ENCODE data around the gene CYRIA.

DNA sequence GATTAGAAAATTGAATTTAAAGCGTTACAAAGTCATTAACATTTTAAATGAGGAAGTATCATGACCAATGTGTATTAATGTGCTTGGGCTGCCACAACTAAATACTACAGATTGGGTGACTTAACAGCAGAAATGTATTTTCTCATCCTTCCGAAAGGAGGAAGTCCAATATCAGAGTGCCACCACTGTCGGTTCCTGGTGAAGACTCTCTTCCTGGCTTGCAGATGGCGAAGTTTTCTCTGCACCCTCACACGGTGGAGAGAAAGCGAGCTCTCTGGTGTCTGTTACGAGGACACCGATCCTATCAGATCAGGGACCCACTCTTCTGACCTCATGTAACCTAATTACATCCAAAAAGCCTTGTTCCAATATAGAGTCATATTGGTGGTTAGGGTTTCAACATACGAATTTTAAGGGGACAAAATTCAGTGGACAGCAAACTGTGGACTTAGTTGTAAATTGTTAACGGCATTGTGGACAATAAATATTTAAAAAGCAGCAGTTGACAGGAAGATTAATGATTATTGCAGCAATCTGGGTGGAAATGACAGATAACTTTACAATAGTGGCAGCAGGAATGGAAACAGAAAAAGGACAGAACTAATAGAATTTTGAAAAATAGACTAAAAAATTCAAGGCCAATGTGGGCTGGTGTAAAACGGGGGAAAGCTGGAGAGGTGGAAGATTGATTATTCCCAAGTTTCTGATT, 35.1 kb upstream of the CYRIA start:
- TF ChIP-seq, protein P1, sequence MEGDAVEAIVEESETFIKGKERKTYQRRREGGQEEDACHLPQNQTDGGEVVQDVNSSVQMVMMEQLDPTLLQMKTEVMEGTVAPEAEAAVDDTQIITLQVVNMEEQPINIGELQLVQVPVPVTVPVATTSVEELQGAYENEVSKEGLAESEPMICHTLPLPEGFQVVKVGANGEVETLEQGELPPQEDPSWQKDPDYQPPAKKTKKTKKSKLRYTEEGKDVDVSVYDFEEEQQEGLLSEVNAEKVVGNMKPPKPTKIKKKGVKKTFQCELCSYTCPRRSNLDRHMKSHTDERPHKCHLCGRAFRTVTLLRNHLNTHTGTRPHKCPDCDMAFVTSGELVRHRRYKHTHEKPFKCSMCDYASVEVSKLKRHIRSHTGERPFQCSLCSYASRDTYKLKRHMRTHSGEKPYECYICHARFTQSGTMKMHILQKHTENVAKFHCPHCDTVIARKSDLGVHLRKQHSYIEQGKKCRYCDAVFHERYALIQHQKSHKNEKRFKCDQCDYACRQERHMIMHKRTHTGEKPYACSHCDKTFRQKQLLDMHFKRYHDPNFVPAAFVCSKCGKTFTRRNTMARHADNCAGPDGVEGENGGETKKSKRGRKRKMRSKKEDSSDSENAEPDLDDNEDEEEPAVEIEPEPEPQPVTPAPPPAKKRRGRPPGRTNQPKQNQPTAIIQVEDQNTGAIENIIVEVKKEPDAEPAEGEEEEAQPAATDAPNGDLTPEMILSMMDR (IDR thresholded peaks at IDR 0.05) = no peak
- TF ChIP-seq POLR2A (IDR thresholded peaks at IDR 0.05) = no peak

Data from ovary (tissue), 3 donors.